GM21528 (cell line): ENCODE measurements around the gene ITGAV.

Experiments used
- ATAC-seq: cut with Tn5 transposase; IDR thresholded peaks from one replicate; pipeline ENCODE4 v1.9.1; 2021; ENCODE audit warnings: mild to moderate bottlenecking, moderate library complexity; ENCODE audit not compliant: unreplicated experiment, low FRiP score

Gene ITGAV

GRCh38 chr2:186648130-186648529 lies 58.3 kb downstream of the ITGAV start:
- no peak for ATAC-seq

- ATAC-seq = no peak
These were observed 63.7 kb downstream of the ITGAV start for GRCh38 chr2:186653511-186653910.

GRCh38 chr2:186659383-186659782 lies 69.5 kb downstream of the ITGAV start:
- no peak for ATAC-seq

GRCh38 chr2:186664385-186665043 lies 74.7 kb downstream of the ITGAV start:
- no peak for ATAC-seq

GRCh38 chr2:186669146-186669545 lies 79.3 kb downstream of the ITGAV start:
- no peak for ATAC-seq

- ATAC-seq = no peak
These were observed 81.0 kb downstream of the ITGAV start for GRCh38 chr2:186670831-186671230.

- no peak for ATAC-seq
These were observed 85.5 kb downstream of the ITGAV start for GRCh38 chr2:186675380-186675779.

- ATAC-seq = no peak
These were observed 93.5 kb downstream of the ITGAV start for GRCh38 chr2:186683341-186683740.

GRCh38 chr2:186687807-186688211 lies 98.0 kb downstream of the ITGAV start:
- no peak for ATAC-seq

- ATAC-seq = no peak
These were observed 99.0 kb downstream of the ITGAV start for GRCh38 chr2:186688813-186689212.

- no peak for ATAC-seq
These were observed 100.9 kb downstream of the ITGAV start for GRCh38 chr2:186690786-186691185.

GRCh38 chr2:186691231-186691630 lies 101.4 kb downstream of the ITGAV start:
- ATAC-seq = no peak

GRCh38 chr2:186691900-186692299 lies 102.0 kb downstream of the ITGAV start:
- no peak for ATAC-seq

GRCh38 chr2:186693446-186693832 lies 103.6 kb downstream of the ITGAV start:
- ATAC-seq = no peak

GRCh38 chr2:186695081-186695756 lies 105.4 kb downstream of the ITGAV start:
- ATAC-seq = no peak

GRCh38 chr2:186696290-186696689 lies 106.4 kb downstream of the ITGAV start:
- ATAC-seq = no peak

GRCh38 chr2:186696804-186697203 lies 106.9 kb downstream of the ITGAV start:
- no peak for ATAC-seq

GRCh38 chr2:186697536-186697935 lies 107.7 kb downstream of the ITGAV start:
- no peak for ATAC-seq

- no peak for ATAC-seq
These were observed 109.9 kb downstream of the ITGAV start for GRCh38 chr2:186699742-186700141.

GRCh38 chr2:186702006-186702405 lies 112.2 kb downstream of the ITGAV start:
- ATAC-seq = no peak

- ATAC-seq = no peak
These were observed 112.6 kb downstream of the ITGAV start for GRCh38 chr2:186702501-186702900.

- no peak for ATAC-seq
These were observed 115.0 kb downstream of the ITGAV start for GRCh38 chr2:186704897-186705296.
